Measurements from ENCODE around the gene CDH15. TPM values are rescaled to one million over a fixed set of nuclear protein-coding genes. Genes with fewer than 3 reads are reported as not detected.

The CDH15 gene
- total RNA-seq, 1 experiment from 2014 or later: 0.46 TPM

DNA sequence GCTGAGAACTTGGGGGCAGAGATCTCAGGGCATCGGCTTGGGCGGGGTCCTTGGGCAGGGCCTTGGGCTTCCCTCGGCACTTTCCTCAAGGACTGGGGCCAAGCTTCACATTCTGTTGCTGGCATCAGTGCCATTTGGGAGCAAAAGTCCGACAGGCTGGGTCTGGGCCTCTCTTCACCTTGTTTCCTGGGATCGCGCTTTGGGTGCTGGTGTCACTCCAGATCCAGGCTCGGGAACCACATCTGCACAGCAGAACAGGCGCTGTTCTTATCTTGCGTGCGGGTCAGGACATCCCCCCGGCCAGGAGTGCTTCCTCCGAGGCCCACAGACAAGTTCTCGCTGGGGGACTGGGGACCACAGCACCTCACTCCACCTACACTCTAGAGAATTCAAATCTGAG is 31.1 kb upstream of the CDH15 start (continued):
- TF ChIP-seq, protein P1, sequence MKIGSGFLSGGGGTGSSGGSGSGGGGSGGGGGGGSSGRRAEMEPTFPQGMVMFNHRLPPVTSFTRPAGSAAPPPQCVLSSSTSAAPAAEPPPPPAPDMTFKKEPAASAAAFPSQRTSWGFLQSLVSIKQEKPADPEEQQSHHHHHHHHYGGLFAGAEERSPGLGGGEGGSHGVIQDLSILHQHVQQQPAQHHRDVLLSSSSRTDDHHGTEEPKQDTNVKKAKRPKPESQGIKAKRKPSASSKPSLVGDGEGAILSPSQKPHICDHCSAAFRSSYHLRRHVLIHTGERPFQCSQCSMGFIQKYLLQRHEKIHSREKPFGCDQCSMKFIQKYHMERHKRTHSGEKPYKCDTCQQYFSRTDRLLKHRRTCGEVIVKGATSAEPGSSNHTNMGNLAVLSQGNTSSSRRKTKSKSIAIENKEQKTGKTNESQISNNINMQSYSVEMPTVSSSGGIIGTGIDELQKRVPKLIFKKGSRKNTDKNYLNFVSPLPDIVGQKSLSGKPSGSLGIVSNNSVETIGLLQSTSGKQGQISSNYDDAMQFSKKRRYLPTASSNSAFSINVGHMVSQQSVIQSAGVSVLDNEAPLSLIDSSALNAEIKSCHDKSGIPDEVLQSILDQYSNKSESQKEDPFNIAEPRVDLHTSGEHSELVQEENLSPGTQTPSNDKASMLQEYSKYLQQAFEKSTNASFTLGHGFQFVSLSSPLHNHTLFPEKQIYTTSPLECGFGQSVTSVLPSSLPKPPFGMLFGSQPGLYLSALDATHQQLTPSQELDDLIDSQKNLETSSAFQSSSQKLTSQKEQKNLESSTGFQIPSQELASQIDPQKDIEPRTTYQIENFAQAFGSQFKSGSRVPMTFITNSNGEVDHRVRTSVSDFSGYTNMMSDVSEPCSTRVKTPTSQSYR (CRISPR knock-in tag; IDR thresholded peaks at IDR 0.05): no peak
- TF ChIP-seq ERG (CRISPR knock-in tag; IDR thresholded peaks at IDR 0.05): no peak
- TF ChIP-seq ZNF317 (CRISPR knock-in tag; IDR thresholded peaks at IDR 0.05; ENCODE audit: borderline replicate concordance, low read depth): no peak
- TF ChIP-seq, protein P2, sequence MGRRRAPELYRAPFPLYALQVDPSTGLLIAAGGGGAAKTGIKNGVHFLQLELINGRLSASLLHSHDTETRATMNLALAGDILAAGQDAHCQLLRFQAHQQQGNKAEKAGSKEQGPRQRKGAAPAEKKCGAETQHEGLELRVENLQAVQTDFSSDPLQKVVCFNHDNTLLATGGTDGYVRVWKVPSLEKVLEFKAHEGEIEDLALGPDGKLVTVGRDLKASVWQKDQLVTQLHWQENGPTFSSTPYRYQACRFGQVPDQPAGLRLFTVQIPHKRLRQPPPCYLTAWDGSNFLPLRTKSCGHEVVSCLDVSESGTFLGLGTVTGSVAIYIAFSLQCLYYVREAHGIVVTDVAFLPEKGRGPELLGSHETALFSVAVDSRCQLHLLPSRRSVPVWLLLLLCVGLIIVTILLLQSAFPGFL (CRISPR knock-in tag; IDR thresholded peaks at IDR 0.05; ENCODE audit: borderline replicate concordance): no peak

DNA sequence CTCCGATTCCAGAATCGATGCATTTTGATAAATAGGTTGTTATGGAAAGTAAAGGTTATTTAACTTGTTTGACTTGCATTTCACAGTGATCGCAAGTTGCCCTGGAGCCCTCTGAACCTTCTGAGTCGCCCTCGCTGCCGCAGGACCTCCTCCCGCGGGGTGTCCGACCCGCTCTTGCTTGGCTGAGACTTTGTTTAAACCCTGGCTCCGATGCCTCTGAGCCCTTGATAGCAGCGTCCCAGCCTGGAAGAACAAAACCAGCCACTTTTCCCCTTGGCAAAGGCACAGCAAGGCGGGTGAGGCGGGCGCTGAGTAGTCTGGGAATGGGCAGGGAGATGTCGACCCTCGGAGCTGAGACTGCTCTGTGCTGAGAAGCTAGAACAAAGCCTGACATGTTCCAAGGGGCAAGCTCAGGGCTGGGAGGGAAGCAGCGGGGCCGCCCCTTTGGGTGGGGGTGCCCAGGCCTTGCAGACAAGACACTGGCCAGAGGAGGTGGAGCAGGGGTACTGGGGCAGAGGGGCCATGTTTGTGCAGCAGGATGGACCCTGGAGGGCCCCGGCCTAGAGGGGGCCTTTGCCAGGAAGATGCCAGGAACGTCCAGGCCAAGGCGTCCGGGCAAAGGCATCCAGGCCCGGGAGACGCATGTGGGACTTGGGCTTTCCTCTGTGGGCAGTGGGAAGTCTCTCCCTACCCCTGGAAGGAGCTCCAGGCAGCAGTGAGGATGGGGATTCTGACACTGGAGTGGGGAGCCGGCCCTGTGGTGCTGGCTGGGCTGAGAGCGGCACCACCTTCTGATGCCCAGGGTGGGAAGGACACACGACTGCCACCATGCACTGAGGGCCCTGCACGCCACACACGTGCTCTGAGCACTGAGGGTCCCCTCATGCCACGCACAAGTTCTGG is 30.3 kb upstream of the CDH15 start:
- DNase-seq (ENCODE audit: low spot score) (no peak), ATAC-seq (no peak)
- ChIA-PET CTCF (no interaction called here), POLR2A (no interaction called here)
- H3K4me1 Mint-ChIP-seq: no peaks in the 10 kb centered on the region
- H3K4me3 Mint-ChIP-seq: no peak overlapping the region
- no peaks in the 10 kb centered on the region for H3K27me3 Mint-ChIP-seq (ENCODE audit: low read depth)
- H3K9me3 Mint-ChIP-seq: no peaks in the 10 kb centered on the region
- no peak overlapping the region for H3K27ac Mint-ChIP-seq
- peaks cover 4% of the 10 kb centered on the region; the same call in 1 of the 2 replicates for H3K36me3 Mint-ChIP-seq
- TF ChIP-seq NR2C2 (CRISPR knock-in tag; IDR thresholded peaks at IDR 0.05) (no peak), FOXP1 (CRISPR knock-in tag; IDR thresholded peaks at IDR 0.05; ENCODE audit: borderline replicate concordance) (no peak), IRF1 (CRISPR knock-in tag; IDR thresholded peaks at IDR 0.05) (no peak), IRF2 (CRISPR knock-in tag; IDR thresholded peaks at IDR 0.05; ENCODE audit: borderline replicate concordance, low read depth) (no peak), ZNF396 (CRISPR knock-in tag; IDR thresholded peaks at IDR 0.05; ENCODE audit: borderline replicate concordance) (no peak), ARID4B (CRISPR knock-in tag; IDR thresholded peaks at IDR 0.05; ENCODE audit: borderline replicate concordance) (no peak), KAT7 (CRISPR knock-in tag; IDR thresholded peaks at IDR 0.05; ENCODE audit: borderline replicate concordance) (no peak), NFE2L1 (CRISPR knock-in tag; IDR thresholded peaks at IDR 0.05) (no peak), TCF7 (CRISPR knock-in tag; IDR thresholded peaks at IDR 0.05; ENCODE audit: low read depth) (no peak), GRHL2 (CRISPR knock-in tag; IDR thresholded peaks at IDR 0.05; ENCODE audit: insufficient replicate concordance, severe bottlenecking) (no peak), MLX (CRISPR knock-in tag; IDR thresholded peaks at IDR 0.05) (no peak), MYBL2 (CRISPR knock-in tag; IDR thresholded peaks at IDR 0.05) (no peak), ZBTB21 (CRISPR knock-in tag; IDR thresholded peaks at IDR 0.05; ENCODE audit: borderline replicate concordance) (no peak), CDX4 (CRISPR knock-in tag; IDR thresholded peaks at IDR 0.05; ENCODE audit: borderline replicate concordance) (no peak)
- TF ChIP-seq, protein P3, sequence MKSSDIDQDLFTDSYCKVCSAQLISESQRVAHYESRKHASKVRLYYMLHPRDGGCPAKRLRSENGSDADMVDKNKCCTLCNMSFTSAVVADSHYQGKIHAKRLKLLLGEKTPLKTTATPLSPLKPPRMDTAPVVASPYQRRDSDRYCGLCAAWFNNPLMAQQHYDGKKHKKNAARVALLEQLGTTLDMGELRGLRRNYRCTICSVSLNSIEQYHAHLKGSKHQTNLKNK (CRISPR knock-in tag; IDR thresholded peaks at IDR 0.05): no peak
- TF ChIP-seq, protein P4, sequence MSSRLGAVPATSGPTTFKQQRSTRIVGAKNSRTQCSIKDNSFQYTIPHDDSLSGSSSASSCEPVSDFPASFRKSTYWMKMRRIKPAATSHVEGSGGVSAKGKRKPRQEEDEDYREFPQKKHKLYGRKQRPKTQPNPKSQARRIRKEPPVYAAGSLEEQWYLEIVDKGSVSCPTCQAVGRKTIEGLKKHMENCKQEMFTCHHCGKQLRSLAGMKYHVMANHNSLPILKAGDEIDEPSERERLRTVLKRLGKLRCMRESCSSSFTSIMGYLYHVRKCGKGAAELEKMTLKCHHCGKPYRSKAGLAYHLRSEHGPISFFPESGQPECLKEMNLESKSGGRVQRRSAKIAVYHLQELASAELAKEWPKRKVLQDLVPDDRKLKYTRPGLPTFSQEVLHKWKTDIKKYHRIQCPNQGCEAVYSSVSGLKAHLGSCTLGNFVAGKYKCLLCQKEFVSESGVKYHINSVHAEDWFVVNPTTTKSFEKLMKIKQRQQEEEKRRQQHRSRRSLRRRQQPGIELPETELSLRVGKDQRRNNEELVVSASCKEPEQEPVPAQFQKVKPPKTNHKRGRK (CRISPR knock-in tag; IDR thresholded peaks at IDR 0.05; ENCODE audit: borderline replicate concordance): no peak

All from WTC11 (cell line).